Sigmoid colon (tissue), 4 donors: ENCODE data around the gene FHAD1.

Source experiments
- POLR2A ChIP-seq, 2 donors: fragments of 450-650 bp; IDR thresholded peaks; one replicate each; pipeline ENCODE4 v1.6.1; 2016; ENCODE audit warnings: antibody characterized with exemption in 2 of 2, mild to moderate bottlenecking in 2 of 2, moderate library complexity in 2 of 2
- POLR2AphosphoS5 ChIP-seq, 4 donors: sonication (generic); formaldehyde crosslinking; IDR thresholded peaks; one replicate each; pipeline ENCODE4 v1.6.1; 2017; ENCODE audit warnings: antibody characterized with exemption in 4 of 4
- TF ChIP-seq, protein P1 (sequence below), 4 experiments: fragments of 450-650 bp in 3 of 4; fragments of 200-600 bp in 1 of 4; IDR thresholded peaks; one replicate each; pipeline ENCODE4 v1.5.1; 2016 to 2019; ENCODE audit warnings: antibody characterized with exemption in 4 of 4, mild to moderate bottlenecking in 3 of 4, moderate library complexity in 2 of 4

DNA sequence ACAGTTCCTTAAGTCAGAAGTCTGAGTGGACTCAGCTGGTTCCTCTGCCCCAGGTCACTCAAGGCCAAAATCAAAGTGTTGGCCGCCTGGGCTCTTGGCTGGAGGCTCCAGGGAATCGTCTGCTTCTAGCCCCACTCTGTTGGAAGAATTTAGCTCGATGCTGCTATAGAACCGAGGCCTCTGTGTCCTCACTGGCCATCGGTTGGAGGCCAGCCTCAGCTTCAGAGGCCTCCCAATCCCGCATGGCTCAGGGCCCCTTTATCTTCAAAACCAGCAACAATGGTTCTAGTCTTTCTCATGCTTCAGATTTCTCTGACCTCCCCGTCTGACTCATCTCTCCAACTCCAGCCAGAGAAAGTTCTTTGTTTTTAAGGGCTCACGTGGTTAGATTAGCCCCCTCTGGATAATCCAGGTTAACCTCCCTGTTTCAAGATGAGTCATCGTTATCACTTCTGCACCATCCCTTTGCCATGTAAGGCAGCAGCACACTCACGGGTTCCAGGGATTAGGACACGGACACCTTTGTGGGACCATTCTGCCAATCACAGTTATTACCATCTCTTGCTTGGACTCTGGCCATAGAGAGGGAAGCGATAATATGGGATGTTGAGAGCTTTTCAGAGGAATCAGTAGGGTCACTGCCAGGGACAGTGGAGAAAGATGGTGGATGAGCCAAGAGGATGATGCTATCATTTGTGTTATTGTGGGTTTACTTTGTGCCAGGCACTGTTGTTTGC is 13.6 kb downstream of the FHAD1 start:
- TF ChIP-seq, protein P1, sequence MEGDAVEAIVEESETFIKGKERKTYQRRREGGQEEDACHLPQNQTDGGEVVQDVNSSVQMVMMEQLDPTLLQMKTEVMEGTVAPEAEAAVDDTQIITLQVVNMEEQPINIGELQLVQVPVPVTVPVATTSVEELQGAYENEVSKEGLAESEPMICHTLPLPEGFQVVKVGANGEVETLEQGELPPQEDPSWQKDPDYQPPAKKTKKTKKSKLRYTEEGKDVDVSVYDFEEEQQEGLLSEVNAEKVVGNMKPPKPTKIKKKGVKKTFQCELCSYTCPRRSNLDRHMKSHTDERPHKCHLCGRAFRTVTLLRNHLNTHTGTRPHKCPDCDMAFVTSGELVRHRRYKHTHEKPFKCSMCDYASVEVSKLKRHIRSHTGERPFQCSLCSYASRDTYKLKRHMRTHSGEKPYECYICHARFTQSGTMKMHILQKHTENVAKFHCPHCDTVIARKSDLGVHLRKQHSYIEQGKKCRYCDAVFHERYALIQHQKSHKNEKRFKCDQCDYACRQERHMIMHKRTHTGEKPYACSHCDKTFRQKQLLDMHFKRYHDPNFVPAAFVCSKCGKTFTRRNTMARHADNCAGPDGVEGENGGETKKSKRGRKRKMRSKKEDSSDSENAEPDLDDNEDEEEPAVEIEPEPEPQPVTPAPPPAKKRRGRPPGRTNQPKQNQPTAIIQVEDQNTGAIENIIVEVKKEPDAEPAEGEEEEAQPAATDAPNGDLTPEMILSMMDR (IDR thresholded peaks at IDR 0.05), result no peak
- TF ChIP-seq POLR2A (IDR thresholded peaks at IDR 0.05) (no peak), POLR2AphosphoS5 (IDR thresholded peaks at IDR 0.05) (peak in 3 of 4 donors; percentile 3 to 48 (median 14))
